Hepatocyte (in vitro differentiated cells): ENCODE data around the gene ROBO3.

ENCODE experiments used
- EZH2 ChIP-seq: fragments of 200-600 bp; sonication (generic); IDR thresholded peaks from 2 replicates; pipeline ENCODE4 v1.6.1; 2016; ENCODE audit warnings: antibody characterized with exemption, mild to moderate bottlenecking, borderline replicate concordance
- TF ChIP-seq, protein P1 (sequence below): fragments of 200-600 bp; sonication (generic); IDR thresholded peaks from 2 replicates; pipeline ENCODE4 v1.5.1; 2016; ENCODE audit warnings: antibody characterized with exemption, mild to moderate bottlenecking; ENCODE audit not compliant: poor library complexity

- TF ChIP-seq EZH2: no peak
- TF ChIP-seq, protein P1, sequence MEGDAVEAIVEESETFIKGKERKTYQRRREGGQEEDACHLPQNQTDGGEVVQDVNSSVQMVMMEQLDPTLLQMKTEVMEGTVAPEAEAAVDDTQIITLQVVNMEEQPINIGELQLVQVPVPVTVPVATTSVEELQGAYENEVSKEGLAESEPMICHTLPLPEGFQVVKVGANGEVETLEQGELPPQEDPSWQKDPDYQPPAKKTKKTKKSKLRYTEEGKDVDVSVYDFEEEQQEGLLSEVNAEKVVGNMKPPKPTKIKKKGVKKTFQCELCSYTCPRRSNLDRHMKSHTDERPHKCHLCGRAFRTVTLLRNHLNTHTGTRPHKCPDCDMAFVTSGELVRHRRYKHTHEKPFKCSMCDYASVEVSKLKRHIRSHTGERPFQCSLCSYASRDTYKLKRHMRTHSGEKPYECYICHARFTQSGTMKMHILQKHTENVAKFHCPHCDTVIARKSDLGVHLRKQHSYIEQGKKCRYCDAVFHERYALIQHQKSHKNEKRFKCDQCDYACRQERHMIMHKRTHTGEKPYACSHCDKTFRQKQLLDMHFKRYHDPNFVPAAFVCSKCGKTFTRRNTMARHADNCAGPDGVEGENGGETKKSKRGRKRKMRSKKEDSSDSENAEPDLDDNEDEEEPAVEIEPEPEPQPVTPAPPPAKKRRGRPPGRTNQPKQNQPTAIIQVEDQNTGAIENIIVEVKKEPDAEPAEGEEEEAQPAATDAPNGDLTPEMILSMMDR: no peak
These were observed 8.7 kb downstream of the ROBO3 start for GRCh38 chr11:124873951-124874350.
